Mesenchymal stem cell (in vitro differentiated cells and primary cell): ENCODE results near the gene RANBP9.

Experiments used
- DNase-seq: peaks from one replicate; pipeline ENCODE4 v3.0.0-alpha.2; 2013
- H2AFZ ChIP-seq: one replicate; pipeline ENCODE4 v1.6.1; 2013; ENCODE audit warnings: low read depth, mild to moderate bottlenecking, control low read depth, inconsistent platforms, low read length, moderate library complexity
- H2AK5ac ChIP-seq: 2 replicates; pipeline ENCODE4 v1.6.1; 2013; ENCODE audit warnings: low read length, moderate library complexity, mild to moderate bottlenecking, inconsistent platforms; ENCODE audit not compliant: severe bottlenecking
- H2BK120ac ChIP-seq: one replicate; pipeline ENCODE4 v1.6.1; 2013; ENCODE audit warnings: low read depth, mild to moderate bottlenecking, inconsistent platforms, low read length, moderate library complexity
- H2BK12ac ChIP-seq, 2 experiments: one replicate each; pipeline ENCODE4 v1.6.1; 2013; ENCODE audit warnings: inconsistent platforms in 2 of 2, low read length in 2 of 2, mild to moderate bottlenecking in 2 of 2, moderate library complexity in 2 of 2, control low read depth in 1 of 2
- H2BK15ac ChIP-seq: one replicate; pipeline ENCODE4 v1.6.1; 2013; ENCODE audit warnings: mild to moderate bottlenecking, low read depth, inconsistent platforms; ENCODE audit not compliant: poor library complexity, severe bottlenecking
- H2BK5ac ChIP-seq: 2 replicates; pipeline ENCODE4 v1.6.1; 2013; ENCODE audit warnings: low read depth, mild to moderate bottlenecking, low read length, control low read depth, inconsistent platforms; ENCODE audit not compliant: poor library complexity, severe bottlenecking
- H3K14ac ChIP-seq, 2 experiments: one replicate each; pipeline ENCODE4 v1.6.1; 2013; ENCODE audit warnings: inconsistent platforms in 2 of 2, low read length in 2 of 2, control low read depth in 1 of 2, mild to moderate bottlenecking in 1 of 2, moderate library complexity in 1 of 2
- H3K18ac ChIP-seq, 2 experiments: one replicate each; pipeline ENCODE4 v1.6.1; 2013; ENCODE audit warnings: inconsistent platforms in 2 of 2, low read length in 2 of 2, control low read depth in 1 of 2, low read depth in 1 of 2, mild to moderate bottlenecking in 1 of 2
- H3K23ac ChIP-seq, 2 experiments: one replicate each; pipeline ENCODE4 v1.6.1; 2013; ENCODE audit warnings: inconsistent platforms in 2 of 2, low read length in 2 of 2, mild to moderate bottlenecking in 2 of 2, moderate library complexity in 2 of 2, control low read depth in 1 of 2
- H3K27ac ChIP-seq: 2 replicates; pipeline ENCODE4 v1.5.1; 2013; ENCODE audit warnings: mild to moderate bottlenecking, moderate library complexity, low read length, control low read depth, inconsistent platforms; ENCODE audit not compliant: poor library complexity, severe bottlenecking
- H3K27me3 ChIP-seq, 2 experiments: 2 replicates each; pipeline versions ENCODE4 v1.6.1 to v1.7.0; 2013; ENCODE audit warnings: low read length in 2 of 2, mild to moderate bottlenecking in 2 of 2, moderate library complexity in 2 of 2, control low read depth in 1 of 2, inconsistent platforms in 1 of 2; ENCODE audit not compliant: control insufficient read depth in 1 of 2, insufficient read depth in 1 of 2
- H3K36me3 ChIP-seq, 2 experiments: 2 replicates each; pipeline versions ENCODE4 v1.6.1 to v1.7.0; 2013; ENCODE audit warnings: low read length in 2 of 2, control low read depth in 1 of 2, inconsistent platforms in 1 of 2, low read depth in 1 of 2, mild to moderate bottlenecking in 1 of 2; ENCODE audit not compliant: insufficient read depth in 2 of 2, control insufficient read depth in 1 of 2
- H3K4ac ChIP-seq, 2 experiments: one replicate each; pipeline ENCODE4 v1.6.1; 2013; ENCODE audit warnings: inconsistent platforms in 2 of 2, low read length in 2 of 2, mild to moderate bottlenecking in 2 of 2, moderate library complexity in 2 of 2, control low read depth in 1 of 2, low read depth in 1 of 2
- H3K4me1 ChIP-seq: 2 replicates; pipeline ENCODE4 v1.6.1; 2013; ENCODE audit warnings: low read depth, low read length, control low read depth; ENCODE audit not compliant: control insufficient read depth, insufficient read depth
- H3K4me2 ChIP-seq: 2 replicates; pipeline ENCODE4 v1.6.1; 2013; ENCODE audit warnings: low read length, mild to moderate bottlenecking, inconsistent platforms; ENCODE audit not compliant: poor library complexity, severe bottlenecking
- H3K4me3 ChIP-seq, 2 experiments: 2 replicates each; pipeline versions ENCODE4 v1.5.1 to v1.7.0; 2013; ENCODE audit warnings: low read length in 2 of 2, mild to moderate bottlenecking in 2 of 2, control low read depth in 1 of 2, low read depth in 1 of 2; ENCODE audit not compliant: insufficient read depth in 1 of 2
- H3K79me1 ChIP-seq: replicated peaks from 2 replicates; pipeline ENCODE4 v1.6.1; 2013; ENCODE audit warnings: mild to moderate bottlenecking, control low read depth, low read length, inconsistent platforms; ENCODE audit not compliant: poor library complexity, severe bottlenecking
- H3K9ac ChIP-seq: 2 replicates; pipeline ENCODE4 v1.7.0; 2013; ENCODE audit warnings: mild to moderate bottlenecking, low read length, moderate library complexity
- H3K9me3 ChIP-seq: 2 replicates; pipeline ENCODE4 v1.7.0; 2013; ENCODE audit warnings: mild to moderate bottlenecking, low read length; ENCODE audit not compliant: control insufficient read depth
- H4K8ac ChIP-seq: one replicate; pipeline ENCODE4 v1.6.1; 2013; ENCODE audit warnings: inconsistent platforms, mild to moderate bottlenecking, low read length, moderate library complexity
- H4K91ac ChIP-seq: one replicate; pipeline ENCODE4 v1.6.1; 2013; ENCODE audit warnings: mild to moderate bottlenecking, low read length, inconsistent platforms
- WGBS: methylation state at CpG from one replicate; pipeline ENCODE4 v1.1.7; 2013; ENCODE audit warnings: mixed read lengths; 5-methylcytosine and 5-hydroxymethylcytosine counted together

Gene RANBP9

GRCh38 chr6:13614926-13615791 lies 96.5 kb downstream of the RANBP9 start, which contains the start of gene NOL7:
Gene NOL7 (plus strand): TSS chr6:13615335. CDS start chr6:13615359, 24 bp downstream.
- Histone ChIP-seq H3K4ac (peak within 1 kb of the TSS; percentile 62 to 86), H3K27me3 (no peaks in the 10 kb centered on the region), H3K23ac (peak within 1 kb of the TSS in 1 of 2 experiments; percentile 77), H2BK15ac (peak within 1 kb of the TSS; percentile 56), H3K36me3 (peaks cover 8 to 41% of the 10 kb centered on the region in 2 experiments), H3K9me3 (no peaks in the 10 kb centered on the region), H3K9ac (peak within 1 kb of the TSS; percentile 99), H2BK120ac (peak within 1 kb of the TSS; percentile 39), H3K4me1 (no peaks in the 10 kb centered on the region), H2BK5ac (peak within 1 kb of the TSS; percentile 58), H3K27ac (peak within 1 kb of the TSS; percentile 89), H3K4me2 (peak within 1 kb of the TSS; percentile 90), H2AK5ac (peak within 1 kb of the TSS; percentile 10), H4K91ac (peak within 1 kb of the TSS; percentile 79), H3K4me3 (peak within 1 kb of the TSS; percentile 90 to 98), H2BK12ac (no peak within 1 kb of the TSS), H3K18ac (peak within 1 kb of the TSS; percentile 93), H3K14ac (peak within 1 kb of the TSS in 1 of 2 experiments; percentile 86), H3K79me1 (peaks cover 13% of the 10 kb centered on the region), H4K8ac (peak within 1 kb of the TSS; percentile 89), H2AFZ (peak within 1 kb of the TSS; percentile 84)
- DNase-seq = peak; percentile 98
- WGBS = under 1% methylated on average over 57 of the region's 85 CpGs

GRCh38 chr6:13614126-13614925 lies 97.3 kb downstream of the RANBP9 start:
- H3K27me3 ChIP-seq = no peaks in the 10 kb centered on the region
- H3K14ac ChIP-seq = peak overlapping the region in 1 of 2 experiments; percentile 86
- peak overlapping the region; percentile 62 to 86 for H3K4ac ChIP-seq
- H3K4me2 ChIP-seq = peak overlapping the region; percentile 79
- H3K79me1 ChIP-seq = peaks cover 13% of the 10 kb centered on the region
- peak overlapping the region; percentile 47 for H4K8ac ChIP-seq
- 7% methylated on average over 37 of the region's 38 CpGs for WGBS
- H3K4me3 ChIP-seq = peak overlapping the region; percentile 80 to 98
- peak overlapping the region; percentile 73 for H2AFZ ChIP-seq
- peak overlapping the region; percentile 39 for H2BK120ac ChIP-seq
- H3K27ac ChIP-seq = peak overlapping the region; percentile 89
- peak overlapping the region in 1 of 2 experiments; percentile 77 for H3K23ac ChIP-seq
- H3K36me3 ChIP-seq = peaks cover 5 to 33% of the 10 kb centered on the region in 2 experiments
- H3K9me3 ChIP-seq = no peaks in the 10 kb centered on the region
- peak overlapping the region; percentile 99 for H3K9ac ChIP-seq
- H4K91ac ChIP-seq = peak overlapping the region; percentile 79
- no peaks in the 10 kb centered on the region for H3K4me1 ChIP-seq
- peak overlapping the region; percentile 10 for H2AK5ac ChIP-seq
- peak overlapping the region; percentile 36 for H2BK5ac ChIP-seq
- DNase-seq = no peak
- H2BK15ac ChIP-seq = no peak overlapping the region
- no peak overlapping the region for H2BK12ac ChIP-seq
- H3K18ac ChIP-seq = peak overlapping the region; percentile 79 to 93

- H2BK5ac ChIP-seq = no peak overlapping the region
- 77% methylated on average over 3 of the region's 3 CpGs for WGBS
- H3K14ac ChIP-seq = no peak overlapping the region
- H2BK12ac ChIP-seq = no peak overlapping the region
- no peak overlapping the region for H2BK15ac ChIP-seq
- H4K91ac ChIP-seq = no peak overlapping the region
- H3K4me1 ChIP-seq = no peaks in the 10 kb centered on the region
- H3K79me1 ChIP-seq = peaks cover 8% of the 10 kb centered on the region
- no peak overlapping the region for H4K8ac ChIP-seq
- H3K27ac ChIP-seq = no peak overlapping the region
- no peak overlapping the region for H3K4ac ChIP-seq
- H3K4me3 ChIP-seq = no peak overlapping the region
- H2AFZ ChIP-seq = no peak overlapping the region
- no peak for DNase-seq
- H3K27me3 ChIP-seq = no peaks in the 10 kb centered on the region
- no peak overlapping the region for H3K23ac ChIP-seq
- no peak overlapping the region for H2BK120ac ChIP-seq
- H3K18ac ChIP-seq = no peak overlapping the region
- H3K4me2 ChIP-seq = no peak overlapping the region
- H3K9me3 ChIP-seq = no peaks in the 10 kb centered on the region
- H2AK5ac ChIP-seq = no peak overlapping the region
- H3K36me3 ChIP-seq = peaks cover 0 to 23% of the 10 kb centered on the region in 2 experiments
- H3K9ac ChIP-seq = peak overlapping the region; percentile 99
Observed at GRCh38 chr6:13613029-13613594, 98.5 kb downstream of the RANBP9 start.
